Stimulated activated CD8-positive, alpha-beta memory T cell treated with anti-CD3 and anti-CD28 coated beads, Interleukin-15, amount 100 ng/mL, for 48 hours (primary cell): ENCODE results near the gene PDPK1.
"Not testable (repeated sequence)": the region's sequence is repeated elsewhere in the genome, so short reads cannot be mapped to it uniquely, and the experiment has no call there.

Source experiments
- DNase-seq, 2 donors: peaks; one replicate each; pipeline ENCODE4 v3.0.0-alpha.2; 2020; ENCODE audit warnings: low read depth in 2 of 2

The PDPK1 gene

GRCh38 chr16:2523801-2524231 is 14.0 kb upstream of the PDPK1 start:
- DNase-seq: no peak

- DNase-seq: no peak
Measured at GRCh38 chr16:2524339-2524938, 13.4 kb upstream of the PDPK1 start.

- DNase-seq: no peak
Measured at GRCh38 chr16:2526135-2526534, 11.7 kb upstream of the PDPK1 start.

GRCh38 chr16:2527071-2527783 is 10.6 kb upstream of the PDPK1 start:
- DNase-seq: no peak

GRCh38 chr16:2527784-2528100 is 10.1 kb upstream of the PDPK1 start:
- no peak for DNase-seq

GRCh38 chr16:2528161-2529060 is 9.4 kb upstream of the PDPK1 start:
- DNase-seq: no peak

- no peak for DNase-seq
Measured at GRCh38 chr16:2529061-2529931, 8.5 kb upstream of the PDPK1 start.

GRCh38 chr16:2529961-2530628 is 7.7 kb upstream of the PDPK1 start:
- no peak for DNase-seq

- DNase-seq: no peak
Measured at GRCh38 chr16:2530629-2531318, 7.0 kb upstream of the PDPK1 start.

- no peak for DNase-seq
Measured at GRCh38 chr16:2531371-2531695, 6.5 kb upstream of the PDPK1 start, which contains the start of gene CEMP1. TSS of gene CEMP1 (minus strand) at chr16:2531408. CDS start at chr16:2531073, 335 bp downstream.

GRCh38 chr16:2531696-2532493 is 5.9 kb upstream of the PDPK1 start:
- peak; percentile 98 for DNase-seq

- DNase-seq: peak in 1 of 2 donors; percentile 64
Measured at GRCh38 chr16:2532494-2533141, 5.2 kb upstream of the PDPK1 start.

GRCh38 chr16:2533142-2533755 is 4.6 kb upstream of the PDPK1 start:
- not testable (repeated sequence) for DNase-seq

- DNase-seq: no peak
Measured at GRCh38 chr16:2533912-2534311, 3.9 kb upstream of the PDPK1 start.

- DNase-seq: not testable (repeated sequence)
Measured at GRCh38 chr16:2534335-2534734, 3.5 kb upstream of the PDPK1 start.

GRCh38 chr16:2535625-2536013 is 2.2 kb upstream of the PDPK1 start:
- no peak for DNase-seq

GRCh38 chr16:2539192-2539844 is 1.5 kb downstream of the PDPK1 start:
- DNase-seq: not testable (repeated sequence)

GRCh38 chr16:2539845-2540458 is 2.1 kb downstream of the PDPK1 start:
- DNase-seq: not testable (repeated sequence)
